C4-2B (cell line): Measurements from ENCODE around the gene CCNY.

Source experiments
- CTCF ChIP-seq: fragments of 450-650 bp; conservative IDR thresholded peaks from 2 replicates; pipeline ENCODE4 v1.5.1; 2017; ENCODE audit warnings: mild to moderate bottlenecking
- ZFX ChIP-seq: fragments of 450-650 bp; IDR thresholded peaks from 2 replicates; pipeline ENCODE4 v1.6.1; 2017

- TF ChIP-seq CTCF (no peak), ZFX (no peak)
These were observed 244.1 kb downstream of the CCNY start for GRCh38 chr10:35580423-35580770.
